Amniotic epithelial cell (primary cell): ENCODE measurements around the gene FAM13B.

Source experiments
- DNase-seq: peaks from one replicate; pipeline ENCODE4 v3.0.0-alpha.2; 2010; ENCODE audit warnings: low read depth

FAM13B gene

DNA sequence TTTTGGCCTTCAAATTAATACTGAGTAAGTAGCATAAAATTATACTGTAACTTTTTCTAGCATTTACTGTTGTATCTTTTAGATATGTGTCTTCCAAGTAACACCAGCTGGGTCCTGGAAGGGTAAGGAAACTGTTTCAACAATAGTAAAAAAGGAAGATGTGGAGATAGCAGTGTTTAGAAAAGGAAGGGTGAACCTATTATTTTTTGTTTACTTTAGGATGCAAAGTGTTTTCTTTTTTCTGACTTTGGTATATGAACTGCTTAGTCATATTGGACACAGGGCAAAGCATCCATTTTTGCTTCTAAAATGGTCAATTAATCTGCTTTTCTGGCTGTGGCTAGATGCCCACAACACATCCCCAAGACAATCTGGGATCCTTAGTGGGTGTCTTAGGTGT is 138.3 kb downstream of the FAM13B start:
- DNase-seq = no peak

DNA sequence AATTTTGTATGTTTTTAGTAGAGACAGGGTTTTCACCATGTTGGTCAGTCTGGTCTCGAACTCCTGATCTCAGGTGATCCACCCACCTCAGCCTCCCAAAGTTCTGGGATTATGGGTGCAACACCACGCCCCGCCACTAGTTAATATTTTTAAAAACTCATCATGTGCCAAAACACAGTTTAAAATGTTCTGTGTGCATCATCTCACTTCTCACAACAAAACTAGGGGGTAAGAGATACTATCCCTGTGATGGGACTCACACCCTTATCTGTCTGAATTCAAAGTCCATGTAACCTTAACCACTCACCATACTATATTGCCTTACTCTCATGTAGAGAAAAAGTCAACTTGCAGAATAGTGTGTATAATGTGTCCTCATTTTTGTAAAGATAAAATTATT is 141.0 kb downstream of the FAM13B start:
- no peak for DNase-seq

DNA sequence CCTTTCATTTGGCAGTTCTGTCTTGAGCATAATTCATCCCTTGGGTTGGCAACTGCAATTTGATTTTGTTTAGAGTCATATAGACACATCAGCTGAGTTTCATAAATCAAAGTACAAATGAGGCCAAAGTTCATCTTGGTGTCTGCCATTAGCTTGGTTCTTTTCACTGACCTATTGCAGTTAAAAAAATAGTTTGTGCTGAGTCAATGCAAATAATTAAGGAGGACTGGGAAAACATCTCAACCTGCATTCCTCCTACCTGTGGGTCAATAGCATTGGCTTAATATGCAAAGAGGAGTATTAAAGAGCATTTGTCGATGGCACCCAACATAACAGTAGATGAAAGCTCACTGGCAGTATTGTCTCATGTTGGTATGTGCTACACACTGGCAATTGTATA is 142.0 kb downstream of the FAM13B start:
- DNase-seq = no peak

DNA sequence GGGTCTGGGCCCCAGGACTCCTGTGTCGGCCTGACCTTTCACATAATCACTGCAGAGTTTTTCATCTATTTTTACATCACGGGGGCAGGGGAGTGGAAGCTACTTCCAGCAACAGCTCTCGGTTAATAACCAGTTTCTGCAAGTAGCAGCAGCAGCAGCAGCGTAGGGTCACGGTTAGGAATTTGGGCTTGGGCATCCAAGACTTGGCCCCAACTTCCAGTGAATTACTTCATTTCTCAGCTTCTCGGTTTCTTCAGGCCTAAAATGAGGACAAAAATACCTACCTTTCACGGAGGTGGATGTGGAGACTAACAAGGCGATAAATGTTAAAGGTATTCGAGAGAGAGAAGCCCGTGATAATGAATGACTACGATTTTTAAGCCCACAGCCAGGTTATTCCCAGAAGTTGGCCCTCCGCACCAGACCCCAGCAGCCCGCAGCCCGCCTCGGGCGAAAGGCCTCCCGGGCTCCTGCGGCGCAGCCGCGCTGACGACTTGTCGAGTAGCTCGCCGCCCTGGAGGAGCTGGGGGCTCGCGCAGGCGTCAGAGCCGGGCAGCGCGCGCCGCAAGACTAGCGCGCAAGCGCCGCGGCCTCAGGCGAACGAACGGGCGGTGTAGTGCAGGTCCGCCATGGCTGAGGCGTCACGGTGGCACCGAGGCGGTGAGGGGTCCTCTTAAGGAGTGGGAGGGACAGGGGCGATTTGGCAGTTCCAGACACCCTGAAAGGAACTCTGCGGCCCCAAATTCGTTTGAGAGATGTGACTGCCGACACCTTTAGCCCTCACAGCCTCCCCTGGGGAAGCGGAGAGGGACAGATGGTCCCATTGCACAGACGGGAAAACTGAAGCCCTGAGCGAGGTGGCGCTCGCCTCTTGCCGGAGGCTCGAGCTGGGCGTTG is 143.8 kb downstream of the FAM13B start, which contains the start of gene PKD2L2:
TSS of gene PKD2L2 (plus strand) at position 595 of the 897 bp plus-strand sequence. CDS start at position 630, 35 bp downstream.
- DNase-seq = peak; percentile 85

DNA sequence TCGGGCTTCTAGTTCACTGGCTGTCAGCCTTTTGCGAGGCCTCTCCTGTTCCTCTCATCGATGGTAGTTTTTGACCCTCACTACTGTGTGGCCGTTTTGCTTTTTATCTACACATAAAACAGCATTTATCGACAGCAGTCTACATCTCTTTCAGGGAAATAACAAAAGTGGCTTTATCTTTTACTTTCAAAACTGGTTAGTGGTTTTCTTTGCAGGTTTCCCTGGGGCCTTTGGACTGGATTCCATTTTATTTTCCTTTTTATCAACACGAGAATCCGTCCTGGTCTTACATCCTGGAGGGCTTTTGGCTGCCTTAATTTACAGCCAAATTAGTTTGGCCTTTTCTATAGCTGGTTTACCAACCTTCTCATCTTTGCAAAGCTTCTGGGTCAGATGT is 144.4 kb downstream of the FAM13B start:
- no peak for DNase-seq
